AG09319 (cell line): ENCODE measurements around the gene ADRB1.

Experiments
- DNase-seq: peaks from one replicate; pipeline ENCODE4 v3.0.0-alpha.2; 2010; ENCODE audit warnings: low read depth; ENCODE audit errors: extremely low read depth
- CTCF ChIP-seq: IDR thresholded peaks from 2 replicates; pipeline ENCODE4 v1.5.1; 2011; ENCODE audit warnings: low read depth, mild to moderate bottlenecking, inconsistent platforms, low read length, moderate library complexity

ADRB1 gene

DNA sequence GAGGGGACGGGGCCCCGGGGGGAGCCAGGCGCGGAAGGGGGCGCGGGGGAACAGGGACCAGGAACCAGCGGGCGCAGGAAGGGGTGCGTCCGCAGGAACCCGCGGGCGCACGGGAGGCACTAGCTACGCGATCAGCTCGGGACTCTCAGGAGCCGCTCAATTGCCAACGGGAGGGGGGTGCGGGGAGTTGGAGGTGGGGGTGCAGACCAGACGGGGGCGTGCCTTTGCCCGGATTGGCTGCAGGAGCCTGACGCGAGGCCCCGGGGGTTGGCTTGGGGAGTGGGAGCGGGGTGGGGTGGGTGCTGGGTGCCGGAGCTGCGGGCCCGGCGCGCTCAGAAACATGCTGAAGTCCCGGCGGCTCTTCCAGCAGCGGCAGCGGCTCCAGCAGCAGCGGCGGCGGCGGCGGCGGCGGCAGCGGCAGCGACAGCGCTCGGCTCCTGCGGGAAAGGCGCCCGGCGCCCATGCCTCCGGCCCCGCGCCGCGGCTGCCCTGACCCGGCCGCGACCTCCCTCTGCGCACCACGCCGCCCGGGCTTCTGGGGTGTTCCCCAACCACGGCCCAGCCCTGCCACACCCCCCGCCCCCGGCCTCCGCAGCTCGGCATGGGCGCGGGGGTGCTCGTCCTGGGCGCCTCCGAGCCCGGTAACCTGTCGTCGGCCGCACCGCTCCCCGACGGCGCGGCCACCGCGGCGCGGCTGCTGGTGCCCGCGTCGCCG, at the start of gene ADRB1:
Gene ADRB1, plus strand, starts transcription at position 335 of the 715 bp plus-strand sequence. Its CDS starts 267 bp downstream, at position 602.
- no peak for DNase-seq
- TF ChIP-seq CTCF: no peak

GRCh38 chr10:113995201-113995600, 48.5 kb upstream of the ADRB1 start:
- no peak for DNase-seq
- TF ChIP-seq CTCF: no peak

DNA sequence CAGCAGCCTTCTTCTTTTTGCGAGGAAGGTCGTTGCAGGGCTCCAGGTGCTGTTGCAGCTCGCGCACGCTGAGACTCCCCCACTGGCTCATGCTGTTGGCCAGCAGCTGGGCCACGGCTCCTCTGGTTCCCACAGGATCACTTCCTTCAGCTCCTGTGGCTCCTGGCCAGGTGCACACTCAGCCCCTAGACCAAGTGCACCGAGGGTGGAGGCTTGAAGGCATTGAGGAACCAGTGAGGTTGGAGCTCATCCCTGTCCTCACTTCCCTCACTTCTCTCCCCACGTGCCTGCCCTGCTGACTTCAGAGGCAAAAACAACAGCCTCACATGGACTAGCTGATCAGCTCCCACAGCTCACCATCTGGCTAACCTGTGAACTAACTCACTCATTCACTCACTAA, 46.2 kb upstream of the ADRB1 start:
- DNase-seq: no peak
- TF ChIP-seq CTCF: no peak

DNA sequence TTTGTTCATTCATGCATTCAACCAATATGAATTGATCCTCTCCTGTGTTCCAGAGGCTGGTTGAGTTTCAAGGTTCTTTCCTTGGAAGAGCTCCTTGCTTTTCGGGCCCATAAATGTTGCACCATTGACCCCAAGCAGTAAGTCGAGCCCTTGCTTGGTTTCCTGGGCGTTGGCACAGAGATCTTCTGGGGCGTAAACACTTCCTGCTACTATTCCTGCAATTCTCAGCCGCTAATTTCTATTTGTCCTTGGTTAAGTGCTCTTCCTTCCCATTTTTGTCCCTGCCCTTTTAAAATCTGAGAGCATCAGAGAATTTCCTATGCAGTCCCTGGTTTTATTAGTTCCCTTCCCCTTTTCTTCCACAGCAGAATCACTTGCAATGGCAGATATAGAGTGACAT, 44.1 kb upstream of the ADRB1 start:
- DNase-seq: no peak
- TF ChIP-seq CTCF: no peak

- TF ChIP-seq CTCF: no peak
- DNase-seq: no peak
Observed at GRCh38 chr10:114000457-114001010, 43.1 kb upstream of the ADRB1 start.

- no peak for TF ChIP-seq CTCF
- DNase-seq: no peak
Observed at GRCh38 chr10:114002422-114002821, 41.2 kb upstream of the ADRB1 start.

DNA sequence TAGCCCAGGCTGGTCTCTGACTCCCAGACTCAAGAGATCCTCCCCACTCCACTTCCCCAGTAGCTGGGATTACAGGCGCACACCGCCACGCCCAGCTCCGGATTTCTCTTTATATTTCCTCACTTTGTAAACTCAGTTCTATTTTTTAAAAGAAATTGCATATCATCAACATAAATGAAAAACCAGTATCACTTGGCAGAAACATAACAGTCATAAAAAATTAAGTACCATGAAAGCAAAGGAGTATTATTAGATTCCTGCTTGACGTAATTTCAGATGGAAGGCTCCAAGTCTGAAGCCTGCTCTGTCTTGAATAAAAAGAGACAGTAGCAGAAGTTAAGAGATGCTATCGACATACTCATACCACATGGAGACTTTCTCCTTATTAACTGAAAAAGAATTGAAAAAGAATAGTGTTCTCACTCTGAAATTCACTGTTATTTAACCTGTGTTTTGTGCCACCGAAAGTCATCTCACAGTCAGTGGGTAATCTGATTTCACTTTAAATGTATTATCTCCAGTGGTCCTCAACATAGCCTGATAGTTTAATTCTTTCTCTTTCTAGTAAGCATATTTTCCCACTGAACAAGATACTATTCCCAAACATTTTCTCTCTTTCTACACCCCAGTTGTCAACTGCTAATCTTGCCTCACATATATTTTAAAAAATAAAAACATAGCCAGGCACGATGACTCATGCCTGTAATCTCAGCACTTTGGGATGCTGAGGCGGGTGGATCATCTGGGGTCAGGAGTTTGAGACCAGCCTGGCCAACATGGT, 40.3 kb upstream of the ADRB1 start:
- no peak for TF ChIP-seq CTCF
- DNase-seq: no peak
